ENCODE results near the gene CHCHD4.

- TF ChIP-seq FOXJ3 (CRISPR knock-in tag; IDR thresholded peaks at IDR 0.05) (no peak), REST (IDR thresholded peaks at IDR 0.05; ENCODE audit: low read depth, low read length) (no peak), YY1 (IDR thresholded peaks at IDR 0.05; ENCODE audit: low read depth) (no peak), CTCF (IDR thresholded peaks at IDR 0.05) (no peak), TCF12 (IDR thresholded peaks at IDR 0.05) (no peak), MEF2A (IDR thresholded peaks at IDR 0.05; ENCODE audit: borderline replicate concordance, low read depth) (no peak), GABPA (IDR thresholded peaks at IDR 0.05; ENCODE audit: low read depth) (no peak), ELF1 (IDR thresholded peaks at IDR 0.05) (no peak), RAD21 (IDR thresholded peaks at IDR 0.05; ENCODE audit: low read length) (no peak), RXRA (IDR thresholded peaks at IDR 0.05; ENCODE audit: borderline replicate concordance, low read depth) (no peak), RCOR1 (IDR thresholded peaks at IDR 0.05; ENCODE audit: low read length) (no peak)
These were observed 31.5 kb upstream of the CHCHD4 start for GRCh38 chr3:14156201-14156600.
